ENCODE results near the gene SLC12A6.

SLC12A6 gene

GRCh38 chr15:34243226-34243625, 94.4 kb downstream of the SLC12A6 start:
- no peak overlapping the region for H3K4me3 ChIP-seq (ENCODE audit: low read depth, low read length)

GRCh38 chr15:34242331-34242710, 95.3 kb downstream of the SLC12A6 start:
- H3K4me3 ChIP-seq (ENCODE audit: low read depth, low read length), result no peak overlapping the region
- no peak for TF ChIP-seq CTCF (IDR thresholded peaks at IDR 0.05; ENCODE audit: borderline replicate concordance, insufficient read depth, low read depth, low read length)

More at GRCh38 chr15:34243226-34243625, 94.4 kb downstream of the SLC12A6 start:
- no peak for TF ChIP-seq CTCF (IDR thresholded peaks at IDR 0.05; ENCODE audit: borderline replicate concordance, insufficient read depth, low read depth, low read length)

- no peak overlapping the region for H3K4me3 ChIP-seq (ENCODE audit: low read depth, low read length)
- TF ChIP-seq CTCF (IDR thresholded peaks at IDR 0.05; ENCODE audit: borderline replicate concordance, insufficient read depth, low read depth, low read length), result peak; percentile 46; the same call in 1 of the 2 replicates
Observed at GRCh38 chr15:34241376-34242330, 95.9 kb downstream of the SLC12A6 start.

GRCh38 chr15:34240537-34240936, 97.0 kb downstream of the SLC12A6 start:
- TF ChIP-seq CTCF (IDR thresholded peaks at IDR 0.05; ENCODE audit: borderline replicate concordance, insufficient read depth, low read depth, low read length), result no peak

GRCh38 chr15:34239151-34239808, 98.3 kb downstream of the SLC12A6 start:
- no peak for TF ChIP-seq CTCF (IDR thresholded peaks at IDR 0.05; ENCODE audit: borderline replicate concordance, insufficient read depth, low read depth, low read length)
- no peak overlapping the region for H3K4me3 ChIP-seq (ENCODE audit: low read depth, low read length)

More at GRCh38 chr15:34240537-34240936, 97.0 kb downstream of the SLC12A6 start:
- no peak overlapping the region for H3K4me3 ChIP-seq (ENCODE audit: low read depth, low read length)

GRCh38 chr15:34233614-34234013, 104.0 kb downstream of the SLC12A6 start:
- H3K4me3 ChIP-seq (ENCODE audit: low read depth, low read length), result no peak overlapping the region
- no peak for TF ChIP-seq CTCF (IDR thresholded peaks at IDR 0.05; ENCODE audit: borderline replicate concordance, insufficient read depth, low read depth, low read length)
